AG04449 (cell line): ENCODE measurements around the gene COL13A1.

Experiments
- CTCF ChIA-PET: fragments of 350-600 bp; formaldehyde crosslinking; extraction: SDS; loops from one replicate; lab custom pipeline; 2021; ENCODE audit warnings: antibody characterized with exemption; lab: Yijun Ruan, JAX
- POLR2A ChIA-PET: fragments of 400-600, 350-600 bp; formaldehyde crosslinking; extraction: SDS; loops from one replicate; lab custom pipeline; 2020; ENCODE audit warnings: antibody characterized with exemption, inconsistent platforms; lab: Yijun Ruan, JAX
- DNase-seq: peaks from one replicate; pipeline ENCODE4 v3.0.0-alpha.2; 2010; ENCODE audit warnings: low read depth, low spot score
- H3K4me3 ChIP-seq: 2 replicates; pipeline ENCODE4 v1.5.1; 2011; ENCODE audit warnings: low read depth, mild to moderate bottlenecking, control low read depth, low read length
- CTCF ChIP-seq: IDR thresholded peaks from one replicate; pipeline ENCODE4 v1.5.1; 2011; ENCODE audit warnings: mild to moderate bottlenecking, moderate library complexity, low read length, control low read depth, inconsistent platforms; ENCODE audit not compliant: insufficient read depth; ENCODE audit errors: missing control alignments

Gene COL13A1

GRCh38 chr10:69897999-69898398 is 96.3 kb downstream of the COL13A1 start:
- no peak for DNase-seq
- no peak overlapping the region for H3K4me3 ChIP-seq
- ChIA-PET CTCF (interaction anchor here (1.0 to 17.3 kb wide), 3 partner anchors 12 to 108 kb away, joined by 3 to 218 read pairs (median 3); no protein-coding TSS in a partner anchor), POLR2A (no interaction called here)
- TF ChIP-seq CTCF: no peak

GRCh38 chr10:69898524-69898923 is 96.8 kb downstream of the COL13A1 start:
- CTCF ChIA-PET: interaction anchor here (1.1 to 17.3 kb wide), 4 partner anchors 14 to 112 kb away, joined by 3 to 218 read pairs (median 21); partner anchors contain the start of gene COL13A1
- DNase-seq: no peak
- no peak overlapping the region for H3K4me3 ChIP-seq
- no peak for TF ChIP-seq CTCF
- POLR2A ChIA-PET: no interaction called here

GRCh38 chr10:69898941-69899340 is 97.2 kb downstream of the COL13A1 start:
- CTCF ChIA-PET: interaction anchor here (0.9 to 17.3 kb wide), 7 partner anchors 14 to 248 kb away, joined by 3 to 218 read pairs (median 13); partner anchors contain the start of genes COL13A1 and TYSND1

GRCh38 chr10:69899727-69900595 is 98.3 kb downstream of the COL13A1 start:
- no peak for TF ChIP-seq CTCF
- no peak overlapping the region for H3K4me3 ChIP-seq
- POLR2A ChIA-PET: interaction anchor here (0.5 kb wide), 1 partner anchor 35 kb away, joined by 3 read pairs; no protein-coding TSS in a partner anchor
- DNase-seq: no peak
- CTCF ChIA-PET: interaction anchor here (0.9 to 17.3 kb wide), 19 partner anchors 9 to 247 kb away, joined by 3 to 218 read pairs (median 5); partner anchors contain the start of genes COL13A1 and TYSND1

More at GRCh38 chr10:69898941-69899340, 97.2 kb downstream of the COL13A1 start:
- POLR2A ChIA-PET: no interaction called here
- TF ChIP-seq CTCF: no peak
- no peak overlapping the region for H3K4me3 ChIP-seq
- DNase-seq: no peak

- TF ChIP-seq CTCF: no peak
- ChIA-PET CTCF (interaction anchor here (0.7 to 17.3 kb wide), 28 partner anchors 10 to 242 kb away, joined by 3 to 218 read pairs (median 5); partner anchors contain the start of gene COL13A1), POLR2A (no interaction called here)
- DNase-seq: no peak
- no peak overlapping the region for H3K4me3 ChIP-seq
These were observed 99.3 kb downstream of the COL13A1 start for GRCh38 chr10:69901022-69901421.
